ENCODE data around the gene DNAJC7. TPM values are rescaled to one million over a fixed set of nuclear protein-coding genes. Genes with fewer than 3 reads are reported as not detected.

DNAJC7 gene
- total and polyA plus RNA-seq, 4 donors: 68.2 to 84.2 (median 74.3) TPM

DNA sequence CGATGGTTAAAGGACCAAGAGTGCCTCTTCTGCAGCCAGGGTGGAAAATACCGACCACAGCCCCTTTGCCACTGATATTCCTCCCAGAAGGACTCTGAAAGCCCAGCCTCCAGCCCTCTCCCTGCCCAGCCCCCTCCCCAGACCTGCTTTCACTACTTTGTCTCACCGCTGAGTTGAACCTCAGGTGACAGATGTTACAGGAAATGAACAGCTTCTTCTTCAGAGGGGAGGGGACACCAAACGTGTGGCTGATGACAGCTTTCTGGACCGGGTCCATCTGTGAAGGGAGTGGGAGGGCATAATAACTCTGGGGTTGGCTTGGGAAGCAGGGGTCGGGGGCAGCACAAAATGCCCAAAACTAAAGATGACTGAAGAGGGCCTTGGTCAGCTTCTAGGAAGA, 16.8 kb upstream of the DNAJC7 start:
- 36 to 41% methylated on average over 5 to 6 of the region's 6 CpGs for WGBS, 2 donors
- no peaks in the 10 kb centered on the region for H3K4me1 ChIP-seq (ENCODE audit: control insufficient read depth in 1 of 2, insufficient read depth in 2 of 2, low read length in 2 of 2)
- DNase-seq (no peak), ATAC-seq (ENCODE audit: low FRiP score) (no peak)
- no peaks in the 10 kb centered on the region for H3K36me3 ChIP-seq (ENCODE audit: control insufficient read depth in 1 of 2, insufficient read depth in 2 of 2, low read length in 1 of 2)
- H3K27ac ChIP-seq (ENCODE audit: low read depth in 1 of 2, low read length in 2 of 2): no peak overlapping the region
- no peaks in the 10 kb centered on the region for H3K9me3 ChIP-seq (ENCODE audit: control insufficient read depth, low read length)
- H3K27me3 ChIP-seq (ENCODE audit: control insufficient read depth in 1 of 2, insufficient read depth in 2 of 2, low read length in 1 of 2): no peaks in the 10 kb centered on the region
- no peak overlapping the region for H3K4me3 ChIP-seq (ENCODE audit: low read length in 2 of 2)
- intact Hi-C loops (cut with DNase I): no loop called here

DNA sequence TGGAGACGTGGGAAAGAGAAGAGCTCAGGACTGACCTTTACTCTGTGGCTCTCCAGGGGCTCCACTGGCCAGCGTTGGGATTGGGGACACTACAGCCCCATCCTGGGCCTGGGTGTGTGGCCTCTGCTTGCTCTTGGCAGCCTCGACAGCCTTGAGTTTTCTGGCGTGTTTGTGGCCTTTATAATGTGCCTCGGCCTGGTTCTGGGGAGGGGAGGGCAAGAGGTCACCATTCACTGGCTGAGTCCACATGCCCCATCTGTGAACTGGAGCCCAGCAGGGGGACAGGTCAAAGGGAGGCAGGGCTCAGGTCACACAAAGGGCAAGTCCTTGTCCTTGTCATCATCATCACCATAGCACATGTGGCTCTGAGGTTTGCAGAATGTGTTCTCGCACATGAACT, 14.3 kb upstream of the DNAJC7 start:
- ATAC-seq (ENCODE audit: low FRiP score) (no peak), DNase-seq (no peak)
- 37 to 43% methylated on average over 6 of the region's 6 CpGs for WGBS, 2 donors
- H3K27me3 ChIP-seq (ENCODE audit: control insufficient read depth in 1 of 2, insufficient read depth in 2 of 2, low read length in 1 of 2): no peaks in the 10 kb centered on the region
- no peaks in the 10 kb centered on the region for H3K36me3 ChIP-seq (ENCODE audit: control insufficient read depth in 1 of 2, insufficient read depth in 2 of 2, low read length in 1 of 2)
- H3K9me3 ChIP-seq (ENCODE audit: control insufficient read depth, low read length): no peaks in the 10 kb centered on the region
- intact Hi-C loops (cut with DNase I): no loop called here
- no peaks in the 10 kb centered on the region for H3K4me1 ChIP-seq (ENCODE audit: control insufficient read depth in 1 of 2, insufficient read depth in 2 of 2, low read length in 2 of 2)
- H3K4me3 ChIP-seq (ENCODE audit: low read length in 2 of 2): no peak overlapping the region
- H3K27ac ChIP-seq (ENCODE audit: low read depth in 1 of 2, low read length in 2 of 2): no peak overlapping the region

DNA sequence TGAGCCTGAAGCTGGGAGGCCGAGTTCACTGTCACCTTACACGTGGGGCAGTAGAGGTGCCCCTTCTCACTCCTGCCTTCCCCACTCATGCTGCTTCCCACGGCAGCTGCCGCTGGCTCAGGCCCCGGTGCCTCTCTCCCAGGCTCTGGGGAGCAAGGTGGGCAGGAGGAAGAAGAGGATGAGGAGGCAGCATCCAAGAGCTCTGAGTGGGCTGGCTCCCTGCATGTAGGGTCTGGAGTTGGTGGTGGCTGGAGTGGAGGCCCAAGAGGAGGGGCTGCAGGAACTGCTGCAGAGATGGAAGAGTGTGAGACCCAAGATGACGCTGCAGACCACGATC, 11.5 kb upstream of the DNAJC7 start:
- Histone ChIP-seq H3K4me3 (ENCODE audit: low read length in 2 of 2) (no peak overlapping the region), H3K27ac (ENCODE audit: low read depth in 1 of 2, low read length in 2 of 2) (no peak overlapping the region), H3K27me3 (ENCODE audit: control insufficient read depth in 1 of 2, insufficient read depth in 2 of 2, low read length in 1 of 2) (no peaks in the 10 kb centered on the region), H3K9me3 (ENCODE audit: control insufficient read depth, low read length) (no peaks in the 10 kb centered on the region), H3K36me3 (ENCODE audit: control insufficient read depth in 1 of 2, insufficient read depth in 2 of 2, low read length in 1 of 2) (peaks cover 0 to 2% of the 10 kb centered on the region in 2 donors), H3K4me1 (ENCODE audit: control insufficient read depth in 1 of 2, insufficient read depth in 2 of 2, low read length in 2 of 2) (no peaks in the 10 kb centered on the region)
- intact Hi-C loops (cut with DNase I): loop anchor here (5.0 kb wide), 2 partner anchors 74 to 89 kb away; no protein-coding TSS in a partner anchor
- no peak for ATAC-seq (ENCODE audit: low FRiP score)
- no peak for DNase-seq
- WGBS, 2 donors: 64 to 67% methylated on average over 7 of the region's 7 CpGs

DNA sequence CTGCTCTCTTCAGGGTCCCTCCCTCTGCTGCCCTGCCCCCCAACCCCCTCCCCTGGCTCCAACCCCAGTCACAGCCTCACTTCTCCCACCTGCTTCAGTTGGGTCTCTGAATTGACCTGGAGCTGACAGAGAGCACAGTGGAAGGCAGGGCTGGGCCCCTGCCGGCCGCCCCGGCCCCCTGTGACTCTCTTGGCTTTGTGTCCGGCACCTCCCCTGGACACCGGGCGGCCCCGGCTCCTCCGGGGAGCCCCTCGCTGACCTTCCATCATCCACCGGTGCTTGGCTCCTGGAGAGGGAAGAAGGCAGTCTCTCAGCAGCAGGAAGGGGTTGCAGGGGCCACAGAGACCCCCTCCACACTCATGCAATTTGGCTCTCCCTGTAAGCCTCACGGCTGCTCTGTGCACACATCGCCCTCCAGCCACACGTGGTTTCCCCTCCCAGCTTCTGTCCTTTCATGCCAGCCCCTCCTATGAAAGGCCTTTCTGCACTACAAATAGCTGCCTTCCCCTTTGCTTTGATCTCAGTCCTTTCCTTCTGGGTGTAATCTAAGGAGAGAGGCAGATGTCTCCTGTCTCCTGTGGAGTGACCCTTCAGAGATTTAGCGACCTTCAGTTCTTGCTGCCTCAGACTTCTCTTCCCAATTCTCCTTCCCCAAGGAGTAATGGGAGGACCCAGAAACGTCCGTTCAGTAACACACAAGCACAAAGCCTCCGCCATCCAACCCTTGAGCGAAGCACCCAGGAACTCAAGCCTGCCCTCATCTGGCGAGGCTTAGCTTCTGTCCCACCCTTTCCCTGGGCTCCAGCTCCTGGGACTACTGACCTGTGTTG, 10.9 kb upstream of the DNAJC7 start:
- peaks cover 0 to 2% of the 10 kb centered on the region in 2 donors for H3K36me3 ChIP-seq (ENCODE audit: control insufficient read depth in 1 of 2, insufficient read depth in 2 of 2, low read length in 1 of 2)
- no peaks in the 10 kb centered on the region for H3K27me3 ChIP-seq (ENCODE audit: control insufficient read depth in 1 of 2, insufficient read depth in 2 of 2, low read length in 1 of 2)
- no peak overlapping the region for H3K4me3 ChIP-seq (ENCODE audit: low read length in 2 of 2)
- no peaks in the 10 kb centered on the region for H3K4me1 ChIP-seq (ENCODE audit: control insufficient read depth in 1 of 2, insufficient read depth in 2 of 2, low read length in 2 of 2)
- H3K9me3 ChIP-seq (ENCODE audit: control insufficient read depth, low read length): no peaks in the 10 kb centered on the region
- 39 to 41% methylated on average over 19 of the region's 19 CpGs for WGBS, 2 donors
- DNase-seq (no peak), ATAC-seq (ENCODE audit: low FRiP score) (no peak)
- intact Hi-C loops (cut with DNase I): loop anchor here (5.0 kb wide), 2 partner anchors 74 to 89 kb away; no protein-coding TSS in a partner anchor
- no peak overlapping the region for H3K27ac ChIP-seq (ENCODE audit: low read depth in 1 of 2, low read length in 2 of 2)

DNA sequence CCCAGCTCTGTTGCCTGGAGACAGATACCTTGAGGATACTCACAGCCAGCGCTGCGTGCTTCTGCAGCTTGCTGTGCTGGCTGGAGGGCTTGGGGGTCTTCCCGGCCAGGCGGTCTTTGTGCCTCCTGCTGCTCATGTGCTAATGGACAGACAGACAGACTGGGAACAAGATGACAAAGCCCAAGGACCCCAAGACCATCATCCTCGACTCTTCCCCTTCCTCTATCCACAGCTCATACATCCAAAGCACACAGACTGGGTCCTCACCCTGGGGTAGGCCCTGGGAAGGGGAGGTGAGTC, 10.3 kb upstream of the DNAJC7 start:
- 51 to 65% methylated on average over 5 of the region's 5 CpGs for WGBS, 2 donors
- H3K4me1 ChIP-seq (ENCODE audit: control insufficient read depth in 1 of 2, insufficient read depth in 2 of 2, low read length in 2 of 2): no peaks in the 10 kb centered on the region
- H3K36me3 ChIP-seq (ENCODE audit: control insufficient read depth in 1 of 2, insufficient read depth in 2 of 2, low read length in 1 of 2): peaks cover 0 to 2% of the 10 kb centered on the region in 2 donors
- ATAC-seq (ENCODE audit: low FRiP score) (no peak), DNase-seq (no peak)
- no peak overlapping the region for H3K4me3 ChIP-seq (ENCODE audit: low read length in 2 of 2)
- H3K27me3 ChIP-seq (ENCODE audit: control insufficient read depth in 1 of 2, insufficient read depth in 2 of 2, low read length in 1 of 2): no peaks in the 10 kb centered on the region
- intact Hi-C loops (cut with DNase I): loop anchor here (5.0 kb wide), 2 partner anchors 75 to 90 kb away; no protein-coding TSS in a partner anchor
- H3K9me3 ChIP-seq (ENCODE audit: control insufficient read depth, low read length): no peaks in the 10 kb centered on the region
- H3K27ac ChIP-seq (ENCODE audit: low read depth in 1 of 2, low read length in 2 of 2): no peak overlapping the region

DNA sequence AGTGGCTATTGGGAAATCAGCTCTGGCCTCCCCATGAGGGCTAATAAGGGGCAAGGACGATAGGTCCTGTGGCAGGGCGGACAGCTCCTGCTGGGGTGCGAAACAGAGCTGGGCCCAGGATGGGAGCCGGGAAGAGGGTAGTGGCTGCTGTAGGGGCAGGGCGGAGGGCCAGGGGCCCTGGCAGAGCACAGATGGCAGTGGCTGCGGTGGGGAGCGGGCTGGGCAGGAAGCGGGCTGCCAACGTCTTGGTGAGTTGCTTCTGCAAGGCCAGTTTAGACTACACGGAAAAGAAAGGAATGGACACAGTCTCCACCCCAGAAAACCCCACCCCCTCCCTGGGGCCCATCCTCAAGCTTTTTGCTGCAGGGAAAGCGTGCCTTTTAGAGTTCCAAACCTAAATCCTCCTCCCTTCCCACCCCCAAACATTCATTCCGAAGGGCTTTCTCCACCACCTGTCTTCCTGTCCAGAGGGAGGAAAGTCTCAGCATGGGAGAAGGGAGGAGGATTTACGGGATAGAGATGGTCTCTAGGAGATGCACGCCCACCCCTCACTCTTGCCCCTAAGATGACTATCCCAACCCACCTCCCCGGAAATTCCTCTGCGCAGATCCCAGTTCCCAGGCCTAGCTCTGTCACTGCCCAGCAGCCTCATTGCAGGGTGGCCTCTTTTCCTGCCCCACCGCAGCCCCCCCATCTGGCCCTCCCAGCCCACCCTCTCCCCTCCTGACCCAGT, 9.8 kb upstream of the DNAJC7 start:
- 29 to 33% methylated on average over 17 of the region's 17 CpGs for WGBS, 2 donors
- Histone ChIP-seq H3K9me3 (ENCODE audit: control insufficient read depth, low read length) (no peaks in the 10 kb centered on the region), H3K4me3 (ENCODE audit: low read length in 2 of 2) (no peak overlapping the region), H3K27me3 (ENCODE audit: control insufficient read depth in 1 of 2, insufficient read depth in 2 of 2, low read length in 1 of 2) (no peaks in the 10 kb centered on the region), H3K36me3 (ENCODE audit: control insufficient read depth in 1 of 2, insufficient read depth in 2 of 2, low read length in 1 of 2) (peaks cover 0 to 2% of the 10 kb centered on the region in 2 donors), H3K27ac (ENCODE audit: low read depth in 1 of 2, low read length in 2 of 2) (no peak overlapping the region), H3K4me1 (ENCODE audit: control insufficient read depth in 1 of 2, insufficient read depth in 2 of 2, low read length in 2 of 2) (no peaks in the 10 kb centered on the region)
- ATAC-seq (ENCODE audit: low FRiP score): no peak
- intact Hi-C loops (cut with DNase I): loop anchor here (5.0 kb wide), 2 partner anchors 75 to 90 kb away; no protein-coding TSS in a partner anchor
- no peak for DNase-seq

DNA sequence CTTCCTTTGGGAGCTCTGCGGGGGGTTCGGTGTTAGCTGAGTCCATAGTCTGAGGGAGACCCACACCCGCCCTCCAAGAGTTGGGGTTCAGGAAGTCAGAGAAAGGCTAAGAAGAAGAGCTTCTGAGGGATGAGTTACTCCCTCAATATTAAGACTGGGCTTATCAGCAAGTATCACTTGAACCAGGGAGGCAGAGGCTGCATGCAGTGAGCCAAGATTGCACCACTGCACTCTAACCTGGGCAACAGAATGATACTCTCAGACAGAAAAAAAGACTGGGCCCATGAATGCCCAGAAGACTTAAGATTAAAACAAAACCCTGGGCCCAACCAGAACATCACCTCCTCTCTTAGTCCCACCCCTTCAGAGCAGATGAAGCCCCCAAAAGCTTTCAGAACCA, 8.7 kb upstream of the DNAJC7 start:
- Histone ChIP-seq H3K9me3 (ENCODE audit: control insufficient read depth, low read length) (no peaks in the 10 kb centered on the region), H3K4me1 (ENCODE audit: control insufficient read depth in 1 of 2, insufficient read depth in 2 of 2, low read length in 2 of 2) (no peaks in the 10 kb centered on the region), H3K36me3 (ENCODE audit: control insufficient read depth in 1 of 2, insufficient read depth in 2 of 2, low read length in 1 of 2) (peaks cover 0 to 2% of the 10 kb centered on the region in 2 donors), H3K27me3 (ENCODE audit: control insufficient read depth in 1 of 2, insufficient read depth in 2 of 2, low read length in 1 of 2) (no peaks in the 10 kb centered on the region), H3K4me3 (ENCODE audit: low read length in 2 of 2) (no peak overlapping the region), H3K27ac (ENCODE audit: low read depth in 1 of 2, low read length in 2 of 2) (no peak overlapping the region)
- intact Hi-C loops (cut with DNase I): loop anchor here (2.0 to 5.0 kb wide), 4 partner anchors 75 to 91 kb away; no protein-coding TSS in a partner anchor
- 92 to 93% methylated on average over 3 of the region's 3 CpGs for WGBS, 2 donors
- DNase-seq (no peak), ATAC-seq (ENCODE audit: low FRiP score) (no peak)

DNA sequence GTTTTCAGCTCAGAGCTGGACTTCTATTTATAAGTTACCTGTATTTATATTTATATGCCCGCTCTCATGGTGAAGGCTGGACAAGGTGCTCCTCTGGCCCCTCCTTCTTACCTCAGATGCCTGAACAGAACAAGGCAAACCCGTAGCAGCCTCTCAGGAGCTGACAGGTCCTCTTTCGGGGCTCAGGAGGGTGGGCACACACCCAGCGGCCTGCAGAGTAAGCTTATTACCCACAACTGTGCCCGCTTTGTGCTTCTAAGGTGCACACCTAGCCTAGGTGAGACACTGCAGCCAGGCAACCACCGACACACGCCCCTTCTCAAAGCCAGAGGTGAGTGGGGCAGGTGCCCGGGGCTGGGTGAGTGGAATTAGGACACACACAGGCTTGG, 7.9 kb upstream of the DNAJC7 start:
- Histone ChIP-seq H3K27ac (ENCODE audit: low read depth in 1 of 2, low read length in 2 of 2) (no peak overlapping the region), H3K4me1 (ENCODE audit: control insufficient read depth in 1 of 2, insufficient read depth in 2 of 2, low read length in 2 of 2) (no peaks in the 10 kb centered on the region), H3K36me3 (ENCODE audit: control insufficient read depth in 1 of 2, insufficient read depth in 2 of 2, low read length in 1 of 2) (peaks cover 0 to 2% of the 10 kb centered on the region in 2 donors), H3K4me3 (ENCODE audit: low read length in 2 of 2) (no peak overlapping the region), H3K9me3 (ENCODE audit: control insufficient read depth, low read length) (no peaks in the 10 kb centered on the region), H3K27me3 (ENCODE audit: control insufficient read depth in 1 of 2, insufficient read depth in 2 of 2, low read length in 1 of 2) (no peaks in the 10 kb centered on the region)
- DNase-seq (no peak), ATAC-seq (ENCODE audit: low FRiP score) (no peak)
- intact Hi-C loops (cut with DNase I): loop anchor here (2.0 to 5.0 kb wide), 4 partner anchors 76 to 92 kb away; no protein-coding TSS in a partner anchor
- WGBS, 2 donors: 56 to 60% methylated on average over 8 of the region's 8 CpGs

Data from aorta (tissue), 5 donors.